LNCAP (cell line): ENCODE data around the gene DNAH10.

Experiments
- TF ChIP-seq, protein P1 (sequence below): fragments of 450-650 bp; IDR thresholded peaks from 2 replicates; pipeline ENCODE4 v1.5.1; 2017; ENCODE audit warnings: mild to moderate bottlenecking

The DNAH10 gene

DNA sequence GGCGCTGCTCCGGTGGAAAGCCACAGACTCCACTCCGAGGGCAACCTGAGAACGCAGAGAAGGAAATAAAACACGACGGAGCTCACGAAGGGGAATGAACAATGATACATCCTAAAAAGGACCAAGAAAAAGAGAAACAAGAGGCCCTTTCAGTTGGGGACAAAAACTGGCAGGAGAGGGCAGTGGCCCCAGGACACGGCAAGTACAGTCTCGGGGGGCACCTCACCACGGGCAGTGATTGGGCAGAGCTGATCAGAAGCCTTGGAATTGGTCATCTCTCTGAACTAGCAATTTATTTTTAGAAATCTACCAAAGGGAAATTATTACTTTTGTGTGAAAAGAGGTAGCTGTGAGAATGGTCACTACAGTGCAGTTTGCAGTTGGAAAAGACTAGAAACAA is 182.6 kb downstream of the DNAH10 start:
- TF ChIP-seq, protein P1, sequence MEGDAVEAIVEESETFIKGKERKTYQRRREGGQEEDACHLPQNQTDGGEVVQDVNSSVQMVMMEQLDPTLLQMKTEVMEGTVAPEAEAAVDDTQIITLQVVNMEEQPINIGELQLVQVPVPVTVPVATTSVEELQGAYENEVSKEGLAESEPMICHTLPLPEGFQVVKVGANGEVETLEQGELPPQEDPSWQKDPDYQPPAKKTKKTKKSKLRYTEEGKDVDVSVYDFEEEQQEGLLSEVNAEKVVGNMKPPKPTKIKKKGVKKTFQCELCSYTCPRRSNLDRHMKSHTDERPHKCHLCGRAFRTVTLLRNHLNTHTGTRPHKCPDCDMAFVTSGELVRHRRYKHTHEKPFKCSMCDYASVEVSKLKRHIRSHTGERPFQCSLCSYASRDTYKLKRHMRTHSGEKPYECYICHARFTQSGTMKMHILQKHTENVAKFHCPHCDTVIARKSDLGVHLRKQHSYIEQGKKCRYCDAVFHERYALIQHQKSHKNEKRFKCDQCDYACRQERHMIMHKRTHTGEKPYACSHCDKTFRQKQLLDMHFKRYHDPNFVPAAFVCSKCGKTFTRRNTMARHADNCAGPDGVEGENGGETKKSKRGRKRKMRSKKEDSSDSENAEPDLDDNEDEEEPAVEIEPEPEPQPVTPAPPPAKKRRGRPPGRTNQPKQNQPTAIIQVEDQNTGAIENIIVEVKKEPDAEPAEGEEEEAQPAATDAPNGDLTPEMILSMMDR, result no peak

DNA sequence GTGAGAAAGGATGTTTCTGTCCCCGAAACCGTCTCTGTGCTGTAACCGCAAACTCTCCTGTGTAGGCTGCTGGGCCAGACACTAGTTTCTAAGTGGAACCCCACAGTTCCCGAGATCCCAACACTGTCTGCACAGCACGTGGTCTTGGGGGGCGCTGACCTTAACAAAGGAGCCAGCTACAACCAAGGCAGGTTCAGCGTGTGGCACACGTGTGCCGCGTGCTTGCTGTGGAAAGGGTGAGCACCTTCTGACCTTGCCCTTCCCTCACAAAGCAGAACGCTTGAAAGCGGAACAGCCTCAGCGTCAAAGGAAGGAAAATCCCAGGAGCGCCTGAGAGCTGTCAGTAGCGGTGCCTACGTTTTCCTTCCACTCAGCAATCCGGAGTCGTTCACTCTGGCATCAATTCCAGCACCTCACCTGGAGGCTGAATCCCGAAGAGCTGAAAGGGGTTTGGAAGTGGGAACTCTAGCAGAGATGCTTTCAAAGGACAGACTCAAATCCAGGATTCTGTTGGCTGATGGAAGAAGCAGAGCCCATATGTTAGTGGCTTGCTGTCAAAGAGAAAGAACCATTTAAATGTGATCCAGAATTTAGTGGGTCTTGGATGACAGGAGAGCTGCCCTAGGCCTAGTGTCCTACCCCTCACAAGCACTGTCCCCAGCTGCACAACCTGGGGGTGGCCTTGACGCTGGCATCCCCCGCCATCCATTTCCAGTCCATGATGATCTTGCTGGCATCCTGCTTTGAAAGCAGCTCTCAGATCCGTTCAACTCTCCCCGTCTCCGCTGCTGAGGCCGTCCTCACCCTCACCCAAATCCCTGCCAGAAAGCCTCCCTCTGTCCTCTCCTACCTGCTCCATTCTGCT is 183.4 kb downstream of the DNAH10 start:
- TF ChIP-seq, protein P1, result no peak

DNA sequence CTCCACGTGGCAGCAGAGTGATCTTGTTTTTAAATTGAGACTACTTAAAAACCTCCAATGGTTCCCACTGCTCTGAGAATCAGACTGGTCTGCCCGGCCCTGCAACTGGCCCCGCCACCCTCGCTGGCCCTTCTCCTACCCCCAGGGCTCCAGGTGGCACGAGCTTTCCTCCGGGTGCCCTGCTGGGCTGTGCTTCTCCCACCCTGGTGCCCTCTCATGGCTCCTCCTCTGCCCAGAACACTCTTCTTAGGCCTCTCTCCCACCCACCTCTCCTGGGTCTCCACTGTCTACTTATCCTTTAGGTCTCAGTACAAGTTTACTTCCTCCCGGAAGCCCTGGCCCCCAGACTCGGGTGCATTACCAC is 184.0 kb downstream of the DNAH10 start:
- TF ChIP-seq, protein P1, result no peak

DNA sequence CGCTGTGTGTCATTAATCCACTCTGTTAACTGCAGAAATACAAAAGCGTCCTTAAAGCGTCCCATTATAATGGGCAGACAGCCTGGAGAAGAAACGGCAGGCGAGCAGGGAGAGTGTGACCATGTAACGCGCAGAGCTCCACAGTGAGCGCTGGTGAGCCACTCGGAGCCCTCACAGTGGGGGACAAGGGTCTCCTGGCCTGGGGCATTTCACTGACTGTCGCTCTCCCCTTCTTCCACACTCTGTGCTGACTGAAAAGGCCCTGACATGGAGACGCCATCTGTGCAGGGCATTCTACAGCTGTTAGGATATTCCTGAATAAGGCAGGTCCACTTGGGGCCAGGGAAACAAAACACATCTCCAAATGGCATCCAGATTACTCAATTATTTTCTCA is 186.3 kb downstream of the DNAH10 start:
- TF ChIP-seq, protein P1, result no peak

DNA sequence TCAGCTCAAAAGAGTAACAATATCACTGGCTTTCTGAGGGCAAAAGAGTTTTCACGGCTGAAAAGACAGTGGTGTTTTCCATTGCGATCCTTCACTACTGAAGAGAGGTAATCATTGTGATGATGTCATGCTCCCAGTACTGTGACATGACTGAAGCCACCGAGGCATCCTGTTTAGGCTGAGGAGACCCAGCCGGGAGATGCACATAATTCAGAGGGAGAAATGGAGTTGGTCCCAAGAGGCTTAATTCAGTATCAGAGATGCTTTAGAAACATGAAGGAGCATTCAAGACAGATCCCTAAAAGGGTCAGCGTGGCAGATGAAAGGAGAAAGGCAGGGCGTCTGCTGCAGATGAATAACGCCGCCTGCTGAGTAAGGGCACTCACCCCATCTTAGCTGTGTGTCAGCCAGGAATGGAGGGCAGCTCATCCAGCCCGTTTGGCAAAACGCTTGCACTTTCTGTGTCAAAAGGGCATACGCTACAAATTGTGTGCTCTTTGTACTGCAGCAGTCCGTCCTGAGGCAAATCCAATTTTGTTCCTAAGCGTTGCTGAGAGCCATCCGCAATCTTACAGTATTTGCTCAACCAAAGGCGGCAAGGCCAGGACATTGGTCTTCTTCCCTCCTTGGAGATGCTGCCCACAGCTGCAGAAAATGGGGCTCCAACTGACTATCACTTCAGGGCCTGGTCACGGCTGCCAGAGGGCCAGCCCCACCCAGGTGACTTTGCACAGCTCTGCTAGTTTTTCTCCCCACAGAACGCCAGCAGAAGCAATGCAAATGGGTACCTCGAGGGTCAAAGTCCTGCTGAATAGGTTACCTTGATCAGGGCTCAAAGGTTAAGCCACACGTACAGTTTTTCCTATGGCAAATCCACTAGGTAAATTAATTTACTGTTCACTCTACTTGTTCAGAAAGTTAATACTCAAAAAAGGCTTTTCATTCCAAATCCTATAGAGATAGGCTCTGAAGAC is 187.0 kb downstream of the DNAH10 start:
- TF ChIP-seq, protein P1, result no peak

DNA sequence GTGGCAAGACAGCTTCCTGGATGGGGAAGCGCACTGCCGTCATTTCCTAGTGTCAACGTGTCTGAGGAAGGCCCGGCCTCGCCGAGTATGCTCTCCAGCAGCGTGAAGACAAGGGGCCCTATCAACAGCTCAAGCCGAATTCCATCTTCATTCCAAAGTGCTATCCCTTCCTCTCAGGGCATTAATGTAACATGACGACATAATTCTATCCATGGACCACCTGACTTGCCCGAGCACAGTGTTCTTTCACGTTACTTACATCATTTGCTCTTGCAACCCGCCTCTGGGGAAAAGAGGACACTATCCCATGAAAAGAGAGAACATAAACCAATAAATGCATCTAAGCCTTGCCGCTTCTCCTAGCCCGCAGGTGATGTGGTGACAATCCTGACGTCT is 187.7 kb downstream of the DNAH10 start:
- TF ChIP-seq, protein P1, result no peak

DNA sequence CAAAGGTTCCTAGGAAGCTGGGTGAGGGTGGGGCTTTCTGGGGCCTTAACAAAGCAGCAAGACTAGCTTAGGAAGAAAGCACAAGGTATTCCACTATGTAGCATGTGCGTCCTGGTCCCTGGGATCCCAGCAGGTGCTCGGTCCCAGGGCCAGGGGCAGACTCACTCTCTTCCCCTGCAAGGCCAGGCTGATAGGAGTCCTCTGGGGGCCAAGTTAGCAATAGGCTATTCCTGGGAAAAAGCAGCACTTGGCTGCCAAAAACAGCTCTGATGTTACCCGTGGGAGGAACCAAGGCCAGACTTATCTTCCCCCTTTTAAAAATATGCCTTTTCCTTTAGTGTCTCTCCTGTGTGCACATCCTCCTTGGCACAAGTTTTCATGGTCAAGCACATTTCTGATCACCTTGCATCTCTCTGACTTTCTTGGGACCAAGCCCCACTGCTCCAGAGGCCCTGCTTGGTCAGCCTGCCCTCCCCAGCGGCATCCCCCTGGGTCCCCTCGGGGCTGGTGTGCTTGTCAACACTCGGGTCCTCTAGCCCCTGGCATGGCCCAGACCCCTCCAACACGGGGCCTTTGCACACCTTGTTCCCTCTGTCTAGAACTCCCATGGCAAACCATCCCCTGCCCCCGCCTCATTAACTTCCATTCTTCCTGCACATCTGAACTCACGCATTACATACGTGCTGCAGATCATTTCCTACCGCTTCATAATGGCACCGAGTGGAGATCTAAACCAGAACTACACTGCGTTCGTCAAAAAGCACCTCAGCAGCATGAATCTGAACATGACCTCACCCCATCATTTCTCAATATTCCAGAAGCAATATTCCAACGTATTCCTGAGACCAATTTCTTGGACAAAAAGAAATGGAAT is 188.6 kb downstream of the DNAH10 start:
- TF ChIP-seq, protein P1, result no peak
